COLO668 (cell line): ENCODE results near the gene PIAS4.

Source experiments
- DNase-seq: peaks from one replicate; lab custom pipeline; 2025; ENCODE audit not compliant: unreplicated experiment; lab: John Stamatoyannopoulos, UW

PIAS4 gene

GRCh38 chr19:4069331-4069959, 61.9 kb downstream of the PIAS4 start:
- DNase-seq: no peak

- no peak for DNase-seq
These were observed 64.1 kb downstream of the PIAS4 start for GRCh38 chr19:4071610-4072009.

GRCh38 chr19:4075373-4075772, 67.8 kb downstream of the PIAS4 start:
- no peak for DNase-seq

GRCh38 chr19:4077007-4077374, 69.5 kb downstream of the PIAS4 start:
- no peak for DNase-seq

GRCh38 chr19:4077800-4078684, 70.5 kb downstream of the PIAS4 start:
- DNase-seq: peak; percentile 31

- DNase-seq: no peak
These were observed 72.9 kb downstream of the PIAS4 start for GRCh38 chr19:4080473-4080872.

GRCh38 chr19:4081441-4082129, 74.0 kb downstream of the PIAS4 start:
- DNase-seq: no peak

- no peak for DNase-seq
These were observed 74.6 kb downstream of the PIAS4 start for GRCh38 chr19:4082172-4082571.

GRCh38 chr19:4083677-4084546, 76.4 kb downstream of the PIAS4 start:
- DNase-seq: peak; percentile 76

GRCh38 chr19:4084547-4084877, 77.0 kb downstream of the PIAS4 start:
- no peak for DNase-seq

GRCh38 chr19:4086411-4086867, 78.9 kb downstream of the PIAS4 start:
- DNase-seq: no peak

- no peak for DNase-seq
These were observed 80.5 kb downstream of the PIAS4 start for GRCh38 chr19:4087787-4088679.

- no peak for DNase-seq
These were observed 81.4 kb downstream of the PIAS4 start for GRCh38 chr19:4088975-4089374.
